ENCODE measurements around the gene LDOC1. TPM values are rescaled to one million over a fixed set of nuclear protein-coding genes. Genes with fewer than 3 reads are reported as not detected.

The LDOC1 gene
- total RNA-seq, 2 donors from 2014 or later: 5.4 to 7.1 TPM

Other genes with a start within 250 kb of the LDOC1 start
- gene SPANXB1, start 174.5 kb downstream of the LDOC1 start, total RNA-seq: not detected
- not detected for gene SPANXC, start 65.4 kb upstream of the LDOC1 start, total RNA-seq

Data from activated naive CD4-positive, alpha-beta T cell treated with anti-CD3 and anti-CD28 coated beads, Interleukin-2, amount 50 U/mL, for 72 hours (primary cell).